Choroid plexus epithelial cell (primary cell): ENCODE measurements around the gene VPS4B.

ENCODE experiments used
- DNase-seq: peaks from one replicate; pipeline ENCODE4 v3.0.0-alpha.2; 2010; ENCODE audit warnings: low read depth
- H3K4me3 ChIP-seq: 2 replicates; pipeline ENCODE4 v1.5.1; 2011; ENCODE audit warnings: low read depth, mild to moderate bottlenecking, control low read depth, low read length, moderate library complexity
- TF ChIP-seq, protein P1 (sequence below): conservative IDR thresholded peaks from 2 replicates; pipeline ENCODE4 v1.5.1; 2011; ENCODE audit warnings: low read depth, mild to moderate bottlenecking, control low read depth, inconsistent platforms, low read length, moderate library complexity

The VPS4B gene

GRCh38 chr18:63445037-63445436, 22.8 kb upstream of the VPS4B start:
- H3K4me3 ChIP-seq: no peak overlapping the region
- no peak for DNase-seq
- TF ChIP-seq, protein P1, sequence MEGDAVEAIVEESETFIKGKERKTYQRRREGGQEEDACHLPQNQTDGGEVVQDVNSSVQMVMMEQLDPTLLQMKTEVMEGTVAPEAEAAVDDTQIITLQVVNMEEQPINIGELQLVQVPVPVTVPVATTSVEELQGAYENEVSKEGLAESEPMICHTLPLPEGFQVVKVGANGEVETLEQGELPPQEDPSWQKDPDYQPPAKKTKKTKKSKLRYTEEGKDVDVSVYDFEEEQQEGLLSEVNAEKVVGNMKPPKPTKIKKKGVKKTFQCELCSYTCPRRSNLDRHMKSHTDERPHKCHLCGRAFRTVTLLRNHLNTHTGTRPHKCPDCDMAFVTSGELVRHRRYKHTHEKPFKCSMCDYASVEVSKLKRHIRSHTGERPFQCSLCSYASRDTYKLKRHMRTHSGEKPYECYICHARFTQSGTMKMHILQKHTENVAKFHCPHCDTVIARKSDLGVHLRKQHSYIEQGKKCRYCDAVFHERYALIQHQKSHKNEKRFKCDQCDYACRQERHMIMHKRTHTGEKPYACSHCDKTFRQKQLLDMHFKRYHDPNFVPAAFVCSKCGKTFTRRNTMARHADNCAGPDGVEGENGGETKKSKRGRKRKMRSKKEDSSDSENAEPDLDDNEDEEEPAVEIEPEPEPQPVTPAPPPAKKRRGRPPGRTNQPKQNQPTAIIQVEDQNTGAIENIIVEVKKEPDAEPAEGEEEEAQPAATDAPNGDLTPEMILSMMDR: no peak

DNA sequence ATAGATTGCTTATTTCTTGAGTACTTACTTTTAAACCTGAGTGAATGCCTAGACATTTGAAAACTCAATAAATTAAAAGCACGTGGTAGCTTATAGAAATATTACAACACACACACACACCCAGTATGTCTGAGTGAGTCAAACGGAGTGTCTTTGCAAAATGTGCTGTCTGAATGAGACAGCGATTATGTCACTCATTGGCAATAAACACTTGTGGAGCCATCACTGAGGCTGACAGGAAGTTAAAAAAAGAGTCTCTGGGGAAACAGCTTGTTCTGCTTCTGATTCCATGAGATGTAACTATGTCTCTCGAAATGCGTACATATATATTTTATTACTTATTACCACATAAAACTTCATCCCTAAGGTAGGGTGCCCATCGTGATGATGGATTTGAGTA, 22.3 kb upstream of the VPS4B start:
- peak; percentile 78 for DNase-seq

GRCh38 chr18:63443829-63444228, 21.6 kb upstream of the VPS4B start:
- no peak for DNase-seq
- TF ChIP-seq, protein P1: no peak
- no peak overlapping the region for H3K4me3 ChIP-seq

More for the DNA sequence above, 22.3 kb upstream of the VPS4B start:
- TF ChIP-seq, protein P1: no peak
- H3K4me3 ChIP-seq: no peak overlapping the region

DNA sequence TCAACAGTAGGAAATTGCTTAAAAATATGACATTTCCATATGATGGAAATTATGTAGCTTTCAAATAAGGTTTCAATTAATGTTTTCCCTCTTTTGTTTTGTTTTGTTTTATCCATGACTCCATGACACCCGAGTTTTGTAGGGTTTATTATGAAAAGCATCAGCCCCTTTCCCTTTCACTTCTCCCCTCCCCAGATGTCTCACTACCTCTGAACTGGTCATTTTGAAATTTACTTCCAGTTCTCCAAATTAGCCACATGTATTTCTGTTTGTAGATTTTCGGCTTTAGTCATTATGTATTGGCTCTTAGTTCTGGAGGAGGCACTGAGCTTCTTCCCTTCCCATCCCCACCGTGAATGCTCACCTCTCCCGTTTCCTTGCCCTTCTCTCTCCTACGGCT, 18.6 kb upstream of the VPS4B start:
- no peak for DNase-seq
- TF ChIP-seq, protein P1: no peak
- no peak overlapping the region for H3K4me3 ChIP-seq

- no peak for DNase-seq
- H3K4me3 ChIP-seq: no peak overlapping the region
- TF ChIP-seq, protein P1: no peak
Observed at GRCh38 chr18:63440219-63440618, 17.9 kb upstream of the VPS4B start.

DNA sequence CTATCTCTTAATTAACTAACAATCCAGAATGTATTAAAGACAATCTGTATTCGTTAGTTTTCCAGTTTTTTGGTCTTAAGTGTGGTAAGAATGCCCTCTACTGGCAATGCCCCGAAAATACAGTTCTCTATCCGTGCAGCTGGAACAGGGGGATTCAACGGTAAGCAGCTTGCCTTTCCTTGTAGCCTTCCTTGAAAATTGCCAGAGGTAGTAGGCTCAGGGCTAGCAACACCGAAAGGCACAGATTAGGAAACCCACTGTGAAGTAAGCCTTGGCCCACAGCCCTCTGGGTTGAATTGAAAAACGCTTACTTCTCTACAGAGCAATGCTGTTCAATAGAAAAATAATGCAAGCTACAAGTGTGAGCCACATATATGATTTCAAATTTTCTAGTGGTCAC, 17.1 kb upstream of the VPS4B start:
- H3K4me3 ChIP-seq: no peak overlapping the region
- TF ChIP-seq, protein P1: peak; percentile 86
- DNase-seq: peak; percentile 84

- DNase-seq: no peak
- H3K4me3 ChIP-seq: no peak overlapping the region
- TF ChIP-seq, protein P1: no peak
Observed at GRCh38 chr18:63438181-63438580, 15.9 kb upstream of the VPS4B start.
